Activated T-cell treated with anti-CD3 and anti-CD28 coated beads, Interleukin-2, amount 50 U/mL, for 48 hours (primary cell): Measurements from ENCODE around the gene POU2F1.

Source experiments
- DNase-seq, 2 experiments: peaks; one replicate each; pipeline ENCODE4 v3.0.0-alpha.2; 2020

POU2F1 gene

GRCh38 chr1:167220537-167221125 lies at the start of gene POU2F1:
Gene POU2F1 (plus strand): TSS chr1:167220886. CDS start chr1:167220898, 12 bp downstream.
- DNase-seq: peak; percentile 99

- DNase-seq: no peak
These were observed 49.3 kb upstream of the POU2F1 start for GRCh38 chr1:167171286-167171929.

GRCh38 chr1:167173516-167174184 lies 47.0 kb upstream of the POU2F1 start:
- DNase-seq: no peak

- DNase-seq: no peak
These were observed 44.8 kb upstream of the POU2F1 start for GRCh38 chr1:167175901-167176300.

GRCh38 chr1:167178831-167179230 lies 41.9 kb upstream of the POU2F1 start:
- no peak for DNase-seq

- no peak for DNase-seq
These were observed 37.9 kb upstream of the POU2F1 start for GRCh38 chr1:167182571-167183320.

- DNase-seq: no peak
These were observed 36.6 kb upstream of the POU2F1 start for GRCh38 chr1:167184081-167184480.

- no peak for DNase-seq
These were observed 35.6 kb upstream of the POU2F1 start for GRCh38 chr1:167185062-167185461.

GRCh38 chr1:167185974-167186657 lies 34.6 kb upstream of the POU2F1 start:
- no peak for DNase-seq

- no peak for DNase-seq
These were observed 33.9 kb upstream of the POU2F1 start for GRCh38 chr1:167186771-167187170.

GRCh38 chr1:167190747-167191237 lies 29.9 kb upstream of the POU2F1 start:
- no peak for DNase-seq

GRCh38 chr1:167191958-167192357 lies 28.7 kb upstream of the POU2F1 start:
- DNase-seq: no peak

GRCh38 chr1:167194182-167194581 lies 26.5 kb upstream of the POU2F1 start:
- no peak for DNase-seq

- DNase-seq: no peak
These were observed 24.5 kb upstream of the POU2F1 start for GRCh38 chr1:167196166-167196565.

GRCh38 chr1:167197236-167197635 lies 23.4 kb upstream of the POU2F1 start:
- no peak for DNase-seq

- no peak for DNase-seq
These were observed 23.0 kb upstream of the POU2F1 start for GRCh38 chr1:167197692-167198091.

GRCh38 chr1:167198518-167199133 lies 22.1 kb upstream of the POU2F1 start:
- DNase-seq: no peak

- no peak for DNase-seq
These were observed 21.0 kb upstream of the POU2F1 start for GRCh38 chr1:167199656-167200055.

GRCh38 chr1:167200272-167200671 lies 20.4 kb upstream of the POU2F1 start:
- DNase-seq: no peak

GRCh38 chr1:167200749-167201148 lies 19.9 kb upstream of the POU2F1 start:
- no peak for DNase-seq

- no peak for DNase-seq
These were observed 18.6 kb upstream of the POU2F1 start for GRCh38 chr1:167202049-167202448.
